Measurements from ENCODE around the gene NRXN3. TPM values are rescaled to one million over a fixed set of nuclear protein-coding genes. Genes with fewer than 3 reads are reported as not detected.
A peak's percentile ranks its signal among the peaks of the same experiment; 100 is the strongest.

NRXN3 gene
- total RNA-seq, 1 donor from 2014 or later = 18.0 TPM

- H3K9ac ChIP-seq (ENCODE audit: low read length) = no peak overlapping the region
- H3K4me2 ChIP-seq (ENCODE audit: low read length) = peak overlapping the region; percentile 4
- DNase-seq (ENCODE audit: low read depth) (peak; percentile 81), FAIRE-seq (no peak)
- Mint-ChIP-seq H3K27me3 (ENCODE audit: low read depth, unreplicated experiment) (no peaks in the 10 kb centered on the region), H3K36me3 (ENCODE audit: low read depth, unreplicated experiment) (no peaks in the 10 kb centered on the region), H3K9me3 (ENCODE audit: unreplicated experiment) (peaks cover 5% of the 10 kb centered on the region), H3K4me1 (ENCODE audit: low read depth, unreplicated experiment) (peaks cover 9% of the 10 kb centered on the region), H3K4me3 (ENCODE audit: unreplicated experiment) (no peak overlapping the region), H3K27ac (ENCODE audit: unreplicated experiment) (no peak overlapping the region)
- no peak overlapping the region for H2AFZ ChIP-seq (ENCODE audit: low read depth, low read length)
- H3K27ac ChIP-seq (ENCODE audit: low read depth, low read length) = no peak overlapping the region
- no peaks in the 10 kb centered on the region for H3K79me2 ChIP-seq (ENCODE audit: insufficient read depth, low read length)
- H4K20me1 ChIP-seq (ENCODE audit: insufficient read depth, low read length) = no peaks in the 10 kb centered on the region
- H3K4me1 ChIP-seq (ENCODE audit: insufficient read depth, low read length) = peaks cover 3% of the 10 kb centered on the region
- no peaks in the 10 kb centered on the region for H3K9me3 ChIP-seq (ENCODE audit: insufficient read depth, low read depth, low read length)
- TF ChIP-seq CTCF (IDR thresholded peaks at IDR 0.05; ENCODE audit: insufficient read depth, low read depth, low read length) (no peak), EZH2 (IDR thresholded peaks at IDR 0.05; ENCODE audit: insufficient read depth, low read length) (no peak)
- no peaks in the 10 kb centered on the region for H3K36me3 ChIP-seq (ENCODE audit: insufficient read depth, low read length)
- no peak overlapping the region for H3K4me3 ChIP-seq (ENCODE audit: insufficient read depth, low read depth, low read length)
- no peaks in the 10 kb centered on the region for H3K27me3 ChIP-seq (ENCODE audit: insufficient read depth, low read length)
Observed at GRCh38 chr14:79730953-79731352, 1560.8 kb downstream of the NRXN3 start.

- H4K20me1 ChIP-seq (ENCODE audit: insufficient read depth, low read length) = no peaks in the 10 kb centered on the region
- Mint-ChIP-seq H3K9me3 (ENCODE audit: unreplicated experiment) (peaks cover 14% of the 10 kb centered on the region), H3K4me1 (ENCODE audit: low read depth, unreplicated experiment) (peaks cover 9% of the 10 kb centered on the region), H3K27me3 (ENCODE audit: low read depth, unreplicated experiment) (no peaks in the 10 kb centered on the region), H3K27ac (ENCODE audit: unreplicated experiment) (no peak overlapping the region), H3K36me3 (ENCODE audit: low read depth, unreplicated experiment) (peaks cover 5% of the 10 kb centered on the region), H3K4me3 (ENCODE audit: unreplicated experiment) (no peak overlapping the region)
- H3K36me3 ChIP-seq (ENCODE audit: insufficient read depth, low read length) = no peaks in the 10 kb centered on the region
- no peak overlapping the region for H3K4me3 ChIP-seq (ENCODE audit: insufficient read depth, low read depth, low read length)
- no peaks in the 10 kb centered on the region for H3K27me3 ChIP-seq (ENCODE audit: insufficient read depth, low read length)
- no peak overlapping the region for H2AFZ ChIP-seq (ENCODE audit: low read depth, low read length)
- H3K79me2 ChIP-seq (ENCODE audit: insufficient read depth, low read length) = no peaks in the 10 kb centered on the region
- peaks cover 6% of the 10 kb centered on the region for H3K9me3 ChIP-seq (ENCODE audit: insufficient read depth, low read depth, low read length)
- H3K4me2 ChIP-seq (ENCODE audit: low read length) = peak overlapping the region; percentile 6
- H3K9ac ChIP-seq (ENCODE audit: low read length) = no peak overlapping the region
- DNase-seq (ENCODE audit: low read depth) = peak; percentile 61
- TF ChIP-seq CTCF (IDR thresholded peaks at IDR 0.05; ENCODE audit: insufficient read depth, low read depth, low read length) (no peak), EZH2 (IDR thresholded peaks at IDR 0.05; ENCODE audit: insufficient read depth, low read length) (no peak)
- H3K27ac ChIP-seq (ENCODE audit: low read depth, low read length) = no peak overlapping the region
- H3K4me1 ChIP-seq (ENCODE audit: insufficient read depth, low read length) = peaks cover 3% of the 10 kb centered on the region
- FAIRE-seq = no peak
Observed at GRCh38 chr14:79732911-79733655, 1562.9 kb downstream of the NRXN3 start.

GRCh38 chr14:79734151-79734550 lies 1564.0 kb downstream of the NRXN3 start:
- peaks cover 3% of the 10 kb centered on the region for H3K4me1 ChIP-seq (ENCODE audit: insufficient read depth, low read length)
- no peaks in the 10 kb centered on the region for H4K20me1 ChIP-seq (ENCODE audit: insufficient read depth, low read length)
- H3K9me3 ChIP-seq (ENCODE audit: insufficient read depth, low read depth, low read length) = peaks cover 6% of the 10 kb centered on the region
- DNase-seq (ENCODE audit: low read depth) (no peak), FAIRE-seq (no peak)
- no peaks in the 10 kb centered on the region for H3K36me3 ChIP-seq (ENCODE audit: insufficient read depth, low read length)
- H3K27ac ChIP-seq (ENCODE audit: low read depth, low read length) = no peak overlapping the region
- H3K79me2 ChIP-seq (ENCODE audit: insufficient read depth, low read length) = no peaks in the 10 kb centered on the region
- no peak for TF ChIP-seq EZH2 (IDR thresholded peaks at IDR 0.05; ENCODE audit: insufficient read depth, low read length)
- TF ChIP-seq CTCF (IDR thresholded peaks at IDR 0.05; ENCODE audit: insufficient read depth, low read depth, low read length) = no peak
- Mint-ChIP-seq H3K27me3 (ENCODE audit: low read depth, unreplicated experiment) (no peaks in the 10 kb centered on the region), H3K9me3 (ENCODE audit: unreplicated experiment) (peaks cover 15% of the 10 kb centered on the region), H3K27ac (ENCODE audit: unreplicated experiment) (no peak overlapping the region), H3K4me1 (ENCODE audit: low read depth, unreplicated experiment) (peaks cover 9% of the 10 kb centered on the region), H3K4me3 (ENCODE audit: unreplicated experiment) (no peak overlapping the region), H3K36me3 (ENCODE audit: low read depth, unreplicated experiment) (peaks cover 10% of the 10 kb centered on the region)
- H3K4me2 ChIP-seq (ENCODE audit: low read length) = no peak overlapping the region
- H2AFZ ChIP-seq (ENCODE audit: low read depth, low read length) = no peak overlapping the region
- H3K27me3 ChIP-seq (ENCODE audit: insufficient read depth, low read length) = no peaks in the 10 kb centered on the region
- H3K4me3 ChIP-seq (ENCODE audit: insufficient read depth, low read depth, low read length) = no peak overlapping the region
- no peak overlapping the region for H3K9ac ChIP-seq (ENCODE audit: low read length)

All from astrocyte (in vitro differentiated cells and primary cell).